ENCODE results near the gene BTNL9. TPM values are rescaled to one million over a fixed set of nuclear protein-coding genes. Genes with fewer than 3 reads are reported as not detected.

BTNL9 gene
- total RNA-seq, 1 experiment from 2014 or later, result 0.96 TPM

DNA sequence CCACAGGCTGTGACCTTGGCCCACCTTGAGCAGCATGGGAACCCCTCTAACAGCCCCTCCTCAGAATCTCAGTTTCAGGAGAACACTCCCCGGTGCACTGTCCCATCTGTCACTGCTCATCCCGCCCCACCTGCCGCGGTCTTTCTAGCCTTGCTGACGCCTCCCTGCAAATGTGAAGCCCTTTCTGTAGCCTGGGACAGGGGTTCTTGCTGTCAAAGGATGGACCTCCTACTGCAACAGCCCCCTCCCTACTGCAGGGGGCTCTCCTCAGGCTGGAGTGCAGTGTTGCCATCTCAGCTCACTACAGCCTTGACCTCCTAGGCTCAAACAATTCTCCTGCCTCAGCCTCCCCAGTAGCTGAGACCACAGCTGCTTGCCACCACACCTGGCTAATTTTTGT, 70.9 kb downstream of the BTNL9 start:
- Histone ChIP-seq H3K56ac (ENCODE audit: insufficient read length, low read depth, low read length) (no peak overlapping the region), H4K91ac (ENCODE audit: insufficient read length, low read depth, low read length) (no peak overlapping the region), H3K27me3 (ENCODE audit: insufficient read depth, low read length) (peaks cover 4% of the 10 kb centered on the region; the same call in 1 of the 2 replicates), H3K23me2 (ENCODE audit: insufficient read length, low read depth, low read length, poor library complexity, severe bottlenecking) (peaks cover 10% of the 10 kb centered on the region), H2BK20ac (ENCODE audit: low read depth, low read length, poor library complexity, severe bottlenecking) (no peak overlapping the region), H3K4me1 (ENCODE audit: insufficient read depth, low read length) (peaks cover 3% of the 10 kb centered on the region; the same call in 1 of the 2 replicates), H2AFZ (ENCODE audit: low read length) (no peak overlapping the region), H3K79me2 (ENCODE audit: insufficient read depth, low read length) (no peaks in the 10 kb centered on the region), H2BK5ac (ENCODE audit: insufficient read length, low read length) (no peak overlapping the region), H2BK120ac (ENCODE audit: low read depth, low read length, poor library complexity, severe bottlenecking) (no peak overlapping the region), H4K8ac (replicated peaks; ENCODE audit: insufficient read length, low read depth, low read length) (no peak overlapping the region), H3K27ac (ENCODE audit: insufficient read length, low read depth, low read length) (no peak overlapping the region), H3K4ac (ENCODE audit: low read depth, low read length) (no peak overlapping the region), H3K79me1 (ENCODE audit: insufficient read depth, low read depth, low read length, poor library complexity, severe bottlenecking) (no peaks in the 10 kb centered on the region), H3T11ph (ENCODE audit: low read length) (no peak overlapping the region), H4K20me1 (ENCODE audit: control insufficient read depth, insufficient read depth, insufficient read length) (no peaks in the 10 kb centered on the region), H2AK5ac (ENCODE audit: insufficient read length, low read length) (no peak overlapping the region), H3K23ac (ENCODE audit: insufficient read length, low read depth, low read length) (no peak overlapping the region), H3K18ac (ENCODE audit: insufficient read length, low read depth, low read length) (no peak overlapping the region), H4K5ac (ENCODE audit: insufficient read length, low read depth, low read length) (no peak overlapping the region), H3K14ac (ENCODE audit: insufficient read depth, low read length) (no peak overlapping the region), H3K9me3 (ENCODE audit: control insufficient read depth, low read depth, low read length) (no peaks in the 10 kb centered on the region), H3K4me2 (ENCODE audit: insufficient read depth, insufficient read length, low read length) (no peak overlapping the region), H3K9ac (ENCODE audit: extremely low read depth, insufficient read length, low read length) (no peak overlapping the region), H2BK15ac (ENCODE audit: low read depth, low read length) (no peak overlapping the region), H2BK12ac (ENCODE audit: insufficient read length, low read depth, low read length) (no peak overlapping the region)
- Mint-ChIP-seq H3K27ac (no peak overlapping the region), H3K27me3 (ENCODE audit: low read depth) (peaks cover 77% of the 10 kb centered on the region), H3K4me3 (no peak overlapping the region; a peak in 1 of 5 replicates), H3K36me3 (ENCODE audit: insufficient read depth in 1 of 3, low read depth in 3 of 3) (peaks cover 0 to 8% (median 2%) of the 10 kb centered on the region in 3 experiments; a peak in 4 of 7 replicates), H3K4me1 (peaks cover 33 to 39% of the 10 kb centered on the region in 2 experiments), H3K9me3 (peaks cover 9% of the 10 kb centered on the region in 2 experiments; a peak in 4 of 5 replicates)
- DNase-seq, result no peak
- peak; percentile 34; the same call in 2 of the 3 replicates for TF ChIP-seq CTCF (conservative IDR thresholded peaks at IDR 0.05)
- no CpG with 5 or more reads among the region's 5 CpGs for WGBS (ENCODE audit: extremely low coverage, insufficient read length, low lambda C conversion rate)

Small RNA genes lying within 50 kb of the gene (microRNA-seq; reads per million reads assigned to microRNA genes)
- not detected for gene MIR8089 (ENCODE audit: borderline microRNAs expressed)

Other genes starting within 250 kb of the BTNL9 start
- 72.2 and 72.7 TPM in 2 replicates for gene MGAT1, start 237.5 kb upstream of the BTNL9 start, total RNA-seq (2021)
- gene ZFP62, start 179.0 kb upstream of the BTNL9 start, total RNA-seq (2021), result 16.2 and 19.6 TPM in 2 replicates
- gene BTNL8, start 141.1 kb upstream of the BTNL9 start, total RNA-seq (2021), result 0.13 and 0.26 TPM in 2 replicates
- gene BTNL3, start 51.4 kb upstream of the BTNL9 start, total RNA-seq (2021), result not detected in 2 replicates
- gene OR2V1, start 90.9 kb downstream of the BTNL9 start, total RNA-seq (2021), result not detected in 2 replicates
- not detected in 2 replicates for gene OR2V2, start 107.3 kb downstream of the BTNL9 start, total RNA-seq (2021)
- gene TRIM7, start 164.9 kb downstream of the BTNL9 start, total RNA-seq (2021), result not detected in 2 replicates
- gene TRIM41, start 183.0 kb downstream of the BTNL9 start, total RNA-seq (2021), result 33.5 and 34.2 TPM in 2 replicates
- gene RACK1, start 203.6 kb downstream of the BTNL9 start, total RNA-seq (2021), result 2,548 and 2,552 TPM in 2 replicates
- gene TRIM52, start 220.9 kb downstream of the BTNL9 start, total RNA-seq (2021), result 5.1 and 5.7 TPM in 2 replicates